Middle frontal gyrus (tissue), 1 donor: ENCODE measurements around the gene TLNRD1.

Source experiments
- DNase-seq: peaks from one replicate; pipeline ENCODE4 v3.0.0-alpha.2; 2015; ENCODE audit warnings: low spot score; ENCODE audit errors: extremely low spot score

Gene TLNRD1

GRCh38 chr15:81025721-81026370, 25.1 kb downstream of the TLNRD1 start:
- no peak for DNase-seq

GRCh38 chr15:81026836-81027599, 26.3 kb downstream of the TLNRD1 start:
- no peak for DNase-seq

DNA sequence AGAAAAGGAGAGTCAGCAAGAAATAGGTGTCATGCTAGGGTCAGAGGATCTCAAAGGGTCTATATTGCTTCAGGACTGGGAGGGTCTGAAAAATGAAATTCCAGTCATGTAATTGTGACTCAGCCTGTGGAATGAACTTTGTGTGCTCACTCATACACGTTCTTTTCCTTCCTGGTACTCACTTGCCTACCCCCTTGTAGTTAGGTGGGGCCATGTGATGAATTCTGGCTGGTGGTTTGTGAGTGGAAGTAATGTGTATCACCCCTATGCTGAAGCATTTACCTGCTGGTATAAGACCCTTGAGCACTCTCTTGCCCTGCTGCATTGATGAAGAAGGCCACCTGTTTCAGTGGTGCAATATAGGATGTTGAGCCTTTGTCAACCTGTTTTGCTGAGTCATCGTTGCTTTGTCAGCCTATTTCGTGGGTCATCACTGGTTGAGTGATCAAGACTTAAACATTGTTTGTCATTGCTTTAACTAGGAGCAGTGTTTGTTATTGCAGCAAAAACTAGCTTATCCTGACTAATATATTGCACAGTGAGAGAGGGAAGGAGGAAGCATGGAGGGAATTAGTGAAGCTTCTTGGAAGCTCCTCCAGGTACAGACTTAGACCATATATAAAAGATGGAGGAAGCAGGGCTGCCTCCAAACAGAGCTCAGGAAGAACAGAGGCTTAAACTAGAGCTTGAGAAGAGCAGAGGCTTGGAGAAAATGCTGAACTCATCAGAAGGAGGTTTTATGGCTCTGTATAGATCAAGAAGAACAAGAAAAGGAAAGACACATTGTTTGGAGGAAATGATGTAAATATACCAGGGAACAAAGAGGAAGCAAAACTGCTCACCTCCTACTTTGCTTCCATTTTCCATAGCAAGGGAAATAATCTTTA, 28.9 kb downstream of the TLNRD1 start:
- DNase-seq, result no peak

DNA sequence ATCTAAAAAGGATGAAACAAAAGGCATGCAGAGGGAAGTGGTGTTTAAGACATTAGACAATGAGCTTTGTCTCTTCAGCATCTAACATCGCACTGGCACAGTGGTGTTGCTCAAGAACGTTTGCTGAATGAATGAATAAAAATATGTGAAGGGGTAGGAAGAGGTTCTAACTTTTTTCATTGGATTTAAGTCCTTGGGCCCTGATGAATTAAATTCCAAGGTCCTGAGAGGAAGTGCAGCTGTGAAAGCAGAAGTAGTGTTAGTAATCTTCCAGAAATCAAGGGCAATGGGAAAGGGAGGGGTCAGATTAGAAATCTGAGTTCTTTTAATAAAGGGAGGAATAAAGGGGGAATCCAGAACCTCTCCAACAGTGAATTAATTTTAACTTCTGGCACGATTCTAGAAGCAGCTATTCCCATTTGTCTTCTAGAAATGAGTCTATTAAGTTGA, 29.6 kb downstream of the TLNRD1 start:
- no peak for DNase-seq

- no peak for DNase-seq
These were observed 30.5 kb downstream of the TLNRD1 start for GRCh38 chr15:81031203-81031602.

- DNase-seq, result no peak
These were observed 31.6 kb downstream of the TLNRD1 start for GRCh38 chr15:81032355-81032754.

DNA sequence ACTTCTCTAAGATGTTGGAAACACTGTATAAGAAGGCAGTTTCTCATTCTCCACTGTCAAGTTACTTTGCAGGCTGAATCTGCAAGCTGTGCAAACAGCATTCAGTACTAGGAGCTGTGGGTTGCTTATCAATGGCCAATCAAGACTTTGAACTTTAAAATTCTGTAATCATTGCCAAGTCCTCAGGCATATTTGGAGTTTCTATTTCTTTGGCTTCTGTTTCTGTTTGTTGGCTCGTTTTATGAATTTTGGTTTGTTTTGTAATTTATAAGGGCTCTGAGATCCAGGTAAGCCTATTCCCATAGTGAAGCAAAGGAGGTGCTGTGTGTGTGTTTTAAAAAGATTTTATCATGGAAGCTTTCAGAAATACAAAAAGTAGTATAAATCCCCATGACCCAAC, 32.1 kb downstream of the TLNRD1 start:
- no peak for DNase-seq

DNA sequence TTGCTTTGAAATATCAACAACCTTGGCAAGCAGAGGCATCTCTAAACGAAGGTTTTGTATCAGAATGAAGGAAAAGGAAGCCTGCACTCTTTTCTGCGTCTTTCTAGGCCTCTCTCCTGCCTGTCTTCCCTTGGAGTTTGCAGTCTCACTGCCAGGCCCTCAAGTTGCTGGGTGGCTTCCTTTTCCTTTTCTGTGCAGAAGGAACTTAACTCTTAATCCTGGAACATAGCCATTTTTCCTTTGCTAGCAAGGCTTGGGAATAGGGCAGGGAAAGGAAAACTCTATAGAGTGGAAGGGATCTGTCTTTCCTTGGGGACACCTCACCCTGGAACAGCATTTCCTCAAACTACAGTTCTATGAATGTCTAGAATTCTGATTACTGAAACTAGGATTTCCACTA, 32.8 kb downstream of the TLNRD1 start:
- no peak for DNase-seq

GRCh38 chr15:81037952-81038743, 37.4 kb downstream of the TLNRD1 start:
- no peak for DNase-seq

GRCh38 chr15:81038975-81039607, 38.4 kb downstream of the TLNRD1 start:
- no peak for DNase-seq

GRCh38 chr15:81040757-81041156, 40.0 kb downstream of the TLNRD1 start:
- no peak for DNase-seq

- no peak for DNase-seq
These were observed 42.7 kb downstream of the TLNRD1 start for GRCh38 chr15:81043281-81043934.

GRCh38 chr15:81043935-81044575, 43.3 kb downstream of the TLNRD1 start:
- DNase-seq, result no peak

DNA sequence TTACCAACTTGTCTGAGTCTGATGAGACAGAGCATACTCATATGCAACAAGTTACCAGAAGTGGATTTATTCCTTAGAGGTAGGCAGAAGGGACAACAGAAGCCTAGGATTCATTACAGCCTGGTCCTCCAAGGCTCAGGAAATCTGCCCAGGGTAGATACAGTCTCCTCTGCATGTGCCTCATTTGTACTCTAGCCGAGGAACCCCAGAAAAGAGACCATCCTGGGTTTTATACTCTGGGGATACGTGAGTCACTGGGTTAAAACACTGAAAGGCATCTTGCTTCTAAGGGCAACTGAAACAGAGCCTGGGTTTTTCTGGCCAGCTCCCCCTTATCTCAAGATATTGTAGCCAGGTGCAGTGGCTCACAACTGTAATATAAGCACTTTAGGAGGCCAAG, 45.6 kb downstream of the TLNRD1 start:
- DNase-seq, result no peak

DNA sequence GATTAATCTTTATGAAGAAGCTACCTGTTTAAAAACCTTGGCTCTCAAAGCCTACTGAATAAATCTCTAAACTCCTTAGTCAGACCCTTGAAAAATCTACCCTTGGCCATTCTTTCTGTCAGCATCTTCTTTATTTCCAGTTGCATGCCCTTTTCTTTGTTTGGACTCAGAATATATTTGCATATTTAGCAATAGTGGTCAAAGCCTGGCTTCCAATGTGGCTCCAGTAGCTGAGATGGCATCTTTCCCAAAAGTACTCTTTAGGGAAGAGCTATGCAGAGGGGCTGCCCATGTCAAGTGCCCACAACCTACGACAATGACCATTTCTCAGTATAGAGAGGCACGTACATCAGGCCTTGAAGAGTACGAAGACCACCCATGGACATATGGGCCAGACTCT, 47.2 kb downstream of the TLNRD1 start:
- no peak for DNase-seq

GRCh38 chr15:81049835-81050234, 49.1 kb downstream of the TLNRD1 start:
- peak; percentile 65 for DNase-seq

DNA sequence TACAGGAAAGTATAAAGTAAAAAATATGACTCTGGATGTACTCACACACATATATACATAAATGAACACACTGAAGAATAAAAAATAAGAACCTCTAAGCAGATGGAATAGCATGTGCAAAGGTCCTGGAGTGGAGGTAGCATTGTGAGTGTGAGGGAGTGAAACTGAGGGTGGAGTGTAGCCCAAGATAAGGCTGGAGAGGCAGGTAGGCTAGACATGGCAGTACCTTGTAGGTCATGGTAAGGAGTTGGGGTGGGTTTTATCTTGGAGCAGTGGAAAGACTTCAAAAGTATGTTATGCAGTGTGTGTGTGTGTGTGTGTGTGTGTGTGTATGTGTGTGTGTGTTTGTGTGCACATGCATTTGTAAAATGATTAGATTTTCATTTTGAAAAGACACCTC, 49.5 kb downstream of the TLNRD1 start:
- no peak for DNase-seq

- no peak for DNase-seq
These were observed 50.1 kb downstream of the TLNRD1 start for GRCh38 chr15:81050805-81051204.

GRCh38 chr15:81052046-81052445, 51.3 kb downstream of the TLNRD1 start:
- DNase-seq, result no peak

DNA sequence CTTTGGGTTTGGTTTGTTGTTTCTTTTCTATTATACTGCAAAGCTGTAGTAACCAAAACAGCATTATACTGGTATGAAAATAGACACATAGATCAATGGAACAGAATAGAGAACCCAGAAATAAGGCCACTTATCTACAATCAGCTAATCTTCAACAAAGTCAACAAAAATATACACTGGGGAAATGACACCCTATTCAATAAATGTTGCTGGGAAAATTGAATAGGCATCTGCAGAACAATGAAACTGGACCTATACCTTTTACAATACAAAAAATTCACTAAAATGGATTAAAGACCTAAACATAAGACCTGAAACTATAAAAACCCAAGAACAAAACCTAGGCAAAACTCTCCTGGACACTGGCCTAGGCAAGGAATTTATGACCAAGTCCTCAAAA, 52.9 kb downstream of the TLNRD1 start:
- no peak for DNase-seq
